T-helper 2 cell treated with Interferon-gamma antibody and Interleukin-4, amounts not matched to agents 100 ng/mL and 5 ng/mL, for 36 hours (primary cell): ENCODE measurements around the gene ZNF648. TPM values are rescaled to one million over a fixed set of nuclear protein-coding genes. Genes with fewer than 3 reads are reported as not detected.
"Not testable (repeated sequence)": the region's sequence is repeated elsewhere in the genome, so short reads cannot be mapped to it uniquely, and the experiment has no call there.

Experiments used
- intact Hi-C: fragments of 100-400 bp; cut with micrococcal nuclease; formaldehyde crosslinking; loops from one replicate; pipeline ENCODE4 v1.15.1; 2023
- total RNA-seq: library from RNA; stranded (reverse); gene quantifications from 2 replicates; pipeline ENCODE4 v1.2.3, GENCODE V29; 2022

Gene ZNF648
- total RNA-seq, 1 donor from 2014 or later = not detected

GRCh38 chr1:182035097-182035770, 26.3 kb downstream of the ZNF648 start:
- intact Hi-C loops = no loop called here

- intact Hi-C loops = no loop called here
These were observed 29.3 kb downstream of the ZNF648 start for GRCh38 chr1:182032251-182032650.

- intact Hi-C loops = loop anchor here (1.0 to 10.0 kb wide), 10 partner anchors 17 to 1445 kb away; partner anchors contain the start of genes DHX9, NPL, RGS16 and RNASEL
These were observed 31.9 kb downstream of the ZNF648 start for GRCh38 chr1:182029379-182030331.

- intact Hi-C loops = loop anchor here (1.0 to 10.0 kb wide), 10 partner anchors 17 to 1446 kb away; partner anchors contain the start of genes DHX9, NPL, RGS16 and RNASEL
These were observed 32.5 kb downstream of the ZNF648 start for GRCh38 chr1:182029002-182029378.

- intact Hi-C loops = no loop called here
These were observed 46.2 kb downstream of the ZNF648 start for GRCh38 chr1:182015360-182015759.

GRCh38 chr1:182010800-182011370, 50.6 kb downstream of the ZNF648 start:
- intact Hi-C loops = not testable (repeated sequence)

- intact Hi-C loops = not testable (repeated sequence)
These were observed 56.1 kb downstream of the ZNF648 start for GRCh38 chr1:182005398-182005797.

GRCh38 chr1:182004601-182005000, 56.9 kb downstream of the ZNF648 start:
- intact Hi-C loops = no loop called here
